ENCODE results near the gene LOXL4.

GRCh38 chr10:98300526-98301229, 32.7 kb upstream of the LOXL4 start:
- TF ChIP-seq CTCF (IDR thresholded peaks at IDR 0.05) = no peak
- no peak for TF ChIP-seq POLR2A (IDR thresholded peaks at IDR 0.05)

Measured in uterus (tissue), 2 donors.